GM06990 (cell line): ENCODE measurements around the gene TP53I11.

Experiments used
- DNase-seq: peaks from one replicate; pipeline ENCODE4 v3.0.0-alpha.2; 2011; ENCODE audit not compliant: insufficient read length; ENCODE audit errors: extremely low read depth
- H3K27me3 ChIP-seq: replicated peaks from 2 replicates; pipeline ENCODE4 v1.6.0; 2011; ENCODE audit warnings: low read length; ENCODE audit not compliant: control insufficient read depth, insufficient read depth
- H3K36me3 ChIP-seq: 2 replicates; pipeline ENCODE4 v1.5.1; 2011; ENCODE audit warnings: low read length; ENCODE audit not compliant: control insufficient read depth, insufficient read depth
- H3K4me3 ChIP-seq: replicated peaks from 2 replicates; pipeline ENCODE4 v1.5.1; 2011; ENCODE audit warnings: low read depth, mild to moderate bottlenecking, control low read depth, low read length
- TF ChIP-seq, protein P1 (sequence below): IDR thresholded peaks from 2 replicates; pipeline ENCODE4 v1.5.1; 2011; ENCODE audit warnings: low read length, control low read depth, mild to moderate bottlenecking, inconsistent platforms; ENCODE audit not compliant: insufficient read depth, poor library complexity, severe bottlenecking

The TP53I11 gene

DNA sequence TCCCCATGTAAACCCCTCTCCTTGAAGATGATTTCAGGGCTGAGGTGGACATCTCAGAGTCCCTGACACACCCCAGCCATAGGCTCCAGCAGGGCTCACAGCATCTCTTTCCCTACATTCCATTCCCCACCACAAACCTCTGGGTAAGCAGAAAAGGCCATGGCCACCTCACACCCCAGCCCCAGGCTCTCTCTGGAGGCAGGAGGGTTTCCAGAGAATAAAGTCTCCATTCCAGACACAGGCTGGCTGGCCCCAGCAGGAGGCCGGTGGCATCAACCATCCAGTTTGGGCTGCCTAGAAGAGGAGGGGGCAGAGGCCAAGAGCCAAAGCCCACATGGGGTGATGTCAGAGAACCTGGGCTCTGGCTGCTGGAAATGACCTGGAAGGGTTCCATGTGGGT is 61.4 kb downstream of the TP53I11 start:
- DNase-seq, result no peak
- H3K27me3 ChIP-seq, result peaks cover 1% of the 10 kb centered on the region; the same call in 1 of the 2 replicates
- TF ChIP-seq, protein P1, sequence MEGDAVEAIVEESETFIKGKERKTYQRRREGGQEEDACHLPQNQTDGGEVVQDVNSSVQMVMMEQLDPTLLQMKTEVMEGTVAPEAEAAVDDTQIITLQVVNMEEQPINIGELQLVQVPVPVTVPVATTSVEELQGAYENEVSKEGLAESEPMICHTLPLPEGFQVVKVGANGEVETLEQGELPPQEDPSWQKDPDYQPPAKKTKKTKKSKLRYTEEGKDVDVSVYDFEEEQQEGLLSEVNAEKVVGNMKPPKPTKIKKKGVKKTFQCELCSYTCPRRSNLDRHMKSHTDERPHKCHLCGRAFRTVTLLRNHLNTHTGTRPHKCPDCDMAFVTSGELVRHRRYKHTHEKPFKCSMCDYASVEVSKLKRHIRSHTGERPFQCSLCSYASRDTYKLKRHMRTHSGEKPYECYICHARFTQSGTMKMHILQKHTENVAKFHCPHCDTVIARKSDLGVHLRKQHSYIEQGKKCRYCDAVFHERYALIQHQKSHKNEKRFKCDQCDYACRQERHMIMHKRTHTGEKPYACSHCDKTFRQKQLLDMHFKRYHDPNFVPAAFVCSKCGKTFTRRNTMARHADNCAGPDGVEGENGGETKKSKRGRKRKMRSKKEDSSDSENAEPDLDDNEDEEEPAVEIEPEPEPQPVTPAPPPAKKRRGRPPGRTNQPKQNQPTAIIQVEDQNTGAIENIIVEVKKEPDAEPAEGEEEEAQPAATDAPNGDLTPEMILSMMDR, result no peak

DNA sequence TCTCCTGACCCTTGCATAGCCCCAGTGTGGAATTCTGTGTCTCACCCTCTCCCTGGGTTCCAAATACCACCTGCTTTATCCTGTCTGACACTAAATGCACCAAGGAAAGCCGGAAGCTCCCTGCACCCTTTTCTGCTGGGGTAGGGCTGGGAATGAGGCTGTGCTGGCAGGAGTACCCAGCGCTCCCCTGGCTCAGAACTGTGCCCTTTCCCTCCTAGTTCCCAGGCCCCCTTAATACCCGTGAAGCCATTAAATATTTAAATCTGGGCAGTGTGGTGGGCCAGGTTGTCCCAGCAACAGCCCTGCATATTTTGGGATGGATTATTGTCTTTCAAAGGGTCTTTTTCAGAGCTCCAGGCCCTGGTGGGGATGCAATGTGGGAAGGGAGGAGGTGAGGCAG is 63.0 kb downstream of the TP53I11 start:
- Histone ChIP-seq H3K36me3 (no peaks in the 10 kb centered on the region), H3K27me3 (peaks cover 1% of the 10 kb centered on the region; the same call in 1 of the 2 replicates), H3K4me3 (no peak overlapping the region)
- TF ChIP-seq, protein P1, result no peak
- no peak for DNase-seq

More for the DNA sequence above, 61.4 kb downstream of the TP53I11 start:
- H3K36me3 ChIP-seq, result no peaks in the 10 kb centered on the region
- H3K4me3 ChIP-seq, result no peak overlapping the region

DNA sequence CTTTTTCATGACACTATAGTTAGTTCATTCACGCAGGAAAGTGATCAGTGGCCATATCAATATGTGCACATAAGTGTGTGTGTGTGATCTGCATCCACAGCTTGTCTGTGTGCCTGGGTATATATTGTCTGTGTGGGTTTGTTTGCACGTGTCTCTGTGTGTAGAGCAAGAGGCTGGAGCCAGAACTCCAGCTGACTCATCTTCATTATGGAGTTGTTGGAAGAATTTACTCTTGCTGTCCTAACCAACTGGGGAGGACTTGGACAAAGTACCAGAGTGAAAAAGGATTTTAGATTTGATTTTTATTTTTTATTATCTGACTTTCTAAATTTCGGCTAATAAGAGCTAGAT is 63.9 kb downstream of the TP53I11 start:
- no peak for DNase-seq
- no peaks in the 10 kb centered on the region; the same call in 1 of the 2 replicates for H3K27me3 ChIP-seq
- H3K36me3 ChIP-seq, result no peaks in the 10 kb centered on the region
- TF ChIP-seq, protein P1, result no peak
- no peak overlapping the region for H3K4me3 ChIP-seq

DNA sequence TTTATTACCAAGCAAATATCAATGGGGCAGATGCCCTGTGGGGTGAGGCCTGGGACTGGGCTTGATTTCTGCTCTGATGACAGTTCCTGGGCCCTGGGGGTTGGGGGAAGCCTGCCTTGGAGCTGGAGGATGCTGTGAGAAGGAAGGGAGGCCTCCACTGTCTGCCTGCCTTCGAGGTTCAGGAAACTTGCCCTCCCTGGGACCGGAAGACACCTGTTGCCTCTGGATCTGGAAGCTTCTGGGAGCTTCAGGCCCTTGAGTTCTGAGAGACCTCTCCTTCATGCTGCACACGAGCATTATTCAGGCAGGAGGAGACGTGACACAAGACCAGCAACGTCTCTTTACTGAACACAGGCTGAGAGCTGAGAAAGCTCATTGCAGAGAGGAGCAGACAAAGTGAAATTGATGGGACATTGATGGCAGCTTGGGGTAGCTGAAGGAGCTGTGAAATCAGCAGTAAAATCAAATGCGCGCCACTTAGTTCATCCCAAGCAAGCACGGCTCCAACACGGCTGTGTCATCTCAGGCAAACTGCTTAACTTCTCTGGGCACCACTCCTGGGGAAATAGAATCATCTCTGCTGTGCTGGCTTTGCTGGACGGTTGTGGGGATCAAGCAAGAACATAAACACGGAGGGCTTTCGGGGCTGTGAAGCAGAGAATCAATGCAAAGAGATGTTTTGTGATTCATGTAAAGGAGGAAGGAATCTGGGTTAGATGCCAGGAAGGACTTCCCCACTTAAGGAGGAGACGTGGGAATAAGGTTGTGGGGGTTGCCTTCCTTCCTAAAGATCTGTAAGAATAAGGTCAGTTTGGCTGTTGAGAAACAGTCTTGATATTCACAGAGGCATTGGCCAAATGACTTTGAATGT is 64.5 kb downstream of the TP53I11 start:
- H3K36me3 ChIP-seq, result no peaks in the 10 kb centered on the region
- TF ChIP-seq, protein P1, result no peak
- no peak overlapping the region for H3K4me3 ChIP-seq
- DNase-seq, result no peak
- no peaks in the 10 kb centered on the region; the same call in 1 of the 2 replicates for H3K27me3 ChIP-seq

DNA sequence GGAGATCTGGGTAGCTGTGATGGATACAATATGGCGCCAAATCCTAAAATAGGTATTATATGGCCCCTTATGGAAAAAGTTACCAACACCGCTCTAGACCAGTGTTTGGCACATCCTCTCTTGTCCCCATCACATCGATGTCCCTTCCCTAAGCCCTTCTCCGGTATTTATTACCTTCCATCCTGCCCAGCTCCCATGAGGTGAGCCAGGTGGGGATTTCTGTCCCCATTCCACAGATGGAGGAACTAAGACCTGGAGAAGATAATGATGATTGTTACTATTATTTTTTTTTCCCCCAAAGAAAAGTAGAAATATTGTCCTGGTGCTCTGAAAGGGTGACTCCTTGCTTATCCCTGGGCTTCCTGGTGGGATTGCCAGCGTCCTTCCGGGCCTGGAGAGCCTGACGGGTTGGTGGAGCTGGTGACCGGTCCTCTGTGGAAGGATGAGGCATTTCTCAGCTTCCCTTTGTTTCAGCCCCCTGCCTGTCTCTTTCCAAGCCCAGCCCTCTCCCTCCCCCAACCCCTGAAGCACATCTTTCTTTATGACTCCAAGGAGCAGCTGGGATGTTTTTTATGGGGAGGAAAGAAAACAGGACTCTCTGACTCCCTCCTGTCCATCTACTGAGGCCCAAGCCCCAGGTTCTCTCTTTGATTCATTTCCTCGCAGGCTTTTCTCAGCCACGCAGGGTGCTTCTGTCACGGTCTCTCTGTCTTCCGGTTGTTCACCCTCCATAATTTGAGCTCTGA is 65.4 kb downstream of the TP53I11 start:
- no peak for DNase-seq
- no peaks in the 10 kb centered on the region; the same call in 1 of the 2 replicates for H3K27me3 ChIP-seq
- no peak overlapping the region for H3K4me3 ChIP-seq
- no peaks in the 10 kb centered on the region for H3K36me3 ChIP-seq
- TF ChIP-seq, protein P1, result no peak
